ENCODE measurements around the gene VPS51. TPM values are rescaled to one million over a fixed set of nuclear protein-coding genes. Genes with fewer than 3 reads are reported as not detected.

VPS51 gene
- total RNA-seq, 1 donor from 2014 or later = 94.3 TPM

GRCh38 chr11:65111744-65112545 lies 15.9 kb downstream of the VPS51 start, which contains the start of gene TM7SF2:
TM7SF2 (plus strand) TSS chr11:65111872; CDS start chr11:65112016, 144 bp downstream.
- peak; percentile 90 for DNase-seq (ENCODE audit: low read depth, low spot score)
- Mint-ChIP-seq H3K9me3 (no peaks in the 10 kb centered on the region), H3K27ac (ENCODE audit: unreplicated experiment) (peak within 1 kb of the TSS; percentile 92), H3K4me3 (peak within 1 kb of the TSS; percentile 99), H3K36me3 (ENCODE audit: low read depth) (no peaks in the 10 kb centered on the region), H3K4me1 (peaks cover 30% of the 10 kb centered on the region), H3K27me3 (ENCODE audit: low read depth) (peaks cover 8% of the 10 kb centered on the region)
- no peak for TF ChIP-seq CTCF (conservative IDR thresholded peaks at IDR 0.05)

GRCh38 chr11:65112546-65113360 lies 16.7 kb downstream of the VPS51 start:
- Mint-ChIP-seq H3K27ac (ENCODE audit: unreplicated experiment) (no peak overlapping the region), H3K4me1 (peaks cover 35% of the 10 kb centered on the region), H3K27me3 (ENCODE audit: low read depth) (peaks cover 12% of the 10 kb centered on the region), H3K36me3 (ENCODE audit: low read depth) (peaks cover 3% of the 10 kb centered on the region), H3K9me3 (no peaks in the 10 kb centered on the region), H3K4me3 (peak overlapping the region; percentile 99)
- peak; percentile 65 for DNase-seq (ENCODE audit: low read depth, low spot score)
- TF ChIP-seq CTCF (conservative IDR thresholded peaks at IDR 0.05) = peak; percentile 92

GRCh38 chr11:65113361-65113756 lies 17.3 kb downstream of the VPS51 start:
- TF ChIP-seq CTCF (conservative IDR thresholded peaks at IDR 0.05) = no peak
- no peak for DNase-seq (ENCODE audit: low read depth, low spot score)
- Mint-ChIP-seq H3K27me3 (ENCODE audit: low read depth) (peaks cover 14% of the 10 kb centered on the region), H3K36me3 (ENCODE audit: low read depth) (peaks cover 6% of the 10 kb centered on the region), H3K9me3 (no peaks in the 10 kb centered on the region), H3K27ac (ENCODE audit: unreplicated experiment) (no peak overlapping the region), H3K4me1 (peaks cover 38% of the 10 kb centered on the region), H3K4me3 (peak overlapping the region; percentile 99)

- Mint-ChIP-seq H3K36me3 (ENCODE audit: low read depth) (peaks cover 6% of the 10 kb centered on the region), H3K27ac (ENCODE audit: unreplicated experiment) (no peak overlapping the region), H3K27me3 (ENCODE audit: low read depth) (peaks cover 14% of the 10 kb centered on the region), H3K4me1 (peaks cover 43% of the 10 kb centered on the region), H3K4me3 (peak overlapping the region; percentile 99), H3K9me3 (no peaks in the 10 kb centered on the region)
- TF ChIP-seq CTCF (conservative IDR thresholded peaks at IDR 0.05) = no peak
- DNase-seq (ENCODE audit: low read depth, low spot score) = no peak
Measured at GRCh38 chr11:65113839-65114238, 17.8 kb downstream of the VPS51 start.

- DNase-seq (ENCODE audit: low read depth, low spot score) = no peak
- peaks cover 6% of the 10 kb centered on the region for H3K36me3 Mint-ChIP-seq (ENCODE audit: low read depth)
- H3K4me1 Mint-ChIP-seq = peaks cover 46% of the 10 kb centered on the region
- TF ChIP-seq CTCF (conservative IDR thresholded peaks at IDR 0.05) = no peak
- no peak overlapping the region for H3K27ac Mint-ChIP-seq (ENCODE audit: unreplicated experiment)
- H3K27me3 Mint-ChIP-seq (ENCODE audit: low read depth) = peaks cover 14% of the 10 kb centered on the region
- peak overlapping the region; percentile 99 for H3K4me3 Mint-ChIP-seq
- H3K9me3 Mint-ChIP-seq = no peaks in the 10 kb centered on the region
Measured at GRCh38 chr11:65114538-65115171, 18.6 kb downstream of the VPS51 start.

All from neural crest cell (in vitro differentiated cells).